Measurements from ENCODE around the gene PDE8A. TPM values are rescaled to one million over a fixed set of nuclear protein-coding genes. Genes with fewer than 3 reads are reported as not detected.

PDE8A gene
- total RNA-seq, 1 experiment from 2014 or later: 32.0 TPM

DNA sequence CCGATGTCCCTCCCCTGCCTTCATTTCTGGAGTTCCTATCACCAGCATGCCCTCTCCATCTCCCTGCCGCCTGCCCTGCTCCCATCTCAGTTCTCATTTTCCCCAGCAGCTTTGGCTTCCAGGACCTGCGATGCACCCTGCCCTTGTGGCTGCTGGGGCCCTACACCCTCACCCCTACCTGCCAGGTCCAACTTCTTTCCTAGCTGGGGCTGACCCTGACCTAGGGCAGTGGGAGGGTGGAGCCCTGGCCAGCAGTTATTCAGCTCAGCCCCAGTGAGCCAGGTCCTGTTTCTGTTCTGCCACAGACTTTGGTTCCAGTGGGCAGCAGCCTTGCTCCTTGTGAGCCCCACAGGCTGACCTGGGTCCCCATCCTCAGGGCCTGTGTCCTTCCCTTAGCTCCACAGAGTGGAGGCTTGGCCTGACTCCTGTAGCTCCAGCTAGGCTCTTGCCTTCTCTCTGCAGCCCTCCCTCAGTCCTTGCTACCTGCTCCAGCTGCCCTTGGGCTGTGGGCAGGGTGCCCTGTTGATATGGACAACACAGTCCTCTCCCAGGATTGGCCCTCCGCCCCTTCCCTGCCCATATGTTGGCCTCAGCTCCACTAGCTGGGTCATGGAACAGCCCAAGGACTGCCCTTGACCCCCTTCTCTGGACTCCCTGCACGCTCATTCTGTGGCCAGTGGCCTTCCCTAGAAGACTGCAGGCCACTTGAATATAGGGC lies 34.7 kb upstream of the PDE8A start:
- Mint-ChIP-seq H3K4me1 (ENCODE audit: low read depth, unreplicated experiment) (no peaks in the 10 kb centered on the region), H3K27ac (ENCODE audit: unreplicated experiment) (no peak overlapping the region), H3K36me3 (ENCODE audit: insufficient read depth, unreplicated experiment) (peaks cover 6% of the 10 kb centered on the region), H3K9me3 (ENCODE audit: unreplicated experiment) (no peaks in the 10 kb centered on the region), H3K4me3 (ENCODE audit: unreplicated experiment) (no peak overlapping the region), H3K27me3 (ENCODE audit: insufficient read depth, unreplicated experiment) (no peaks in the 10 kb centered on the region)
- intact Hi-C loops (cut with micrococcal nuclease; ENCODE audit: unreplicated experiment): no loop called here
- H3K4me1 ChIP-seq: no peaks in the 10 kb centered on the region
- POLR2A ChIA-PET: no interaction called here
- H3K4me3 ChIP-seq (ENCODE audit: low read depth, low read length): no peak overlapping the region
- H3K27me3 ChIP-seq (replicated peaks; ENCODE audit: control insufficient read depth, insufficient read depth, low read length): no peaks in the 10 kb centered on the region; the same call in 1 of the 2 replicates
- BruUV-seq (replicated peaks): no TSS peak
- no peaks in the 10 kb centered on the region for H3K36me3 ChIP-seq (ENCODE audit: control insufficient read depth, insufficient read depth, low read length)
- CTCF ChIA-PET: no interaction called here
- no peaks in the 10 kb centered on the region for H3K9me3 ChIP-seq
- TF ChIP-seq, protein P1, sequence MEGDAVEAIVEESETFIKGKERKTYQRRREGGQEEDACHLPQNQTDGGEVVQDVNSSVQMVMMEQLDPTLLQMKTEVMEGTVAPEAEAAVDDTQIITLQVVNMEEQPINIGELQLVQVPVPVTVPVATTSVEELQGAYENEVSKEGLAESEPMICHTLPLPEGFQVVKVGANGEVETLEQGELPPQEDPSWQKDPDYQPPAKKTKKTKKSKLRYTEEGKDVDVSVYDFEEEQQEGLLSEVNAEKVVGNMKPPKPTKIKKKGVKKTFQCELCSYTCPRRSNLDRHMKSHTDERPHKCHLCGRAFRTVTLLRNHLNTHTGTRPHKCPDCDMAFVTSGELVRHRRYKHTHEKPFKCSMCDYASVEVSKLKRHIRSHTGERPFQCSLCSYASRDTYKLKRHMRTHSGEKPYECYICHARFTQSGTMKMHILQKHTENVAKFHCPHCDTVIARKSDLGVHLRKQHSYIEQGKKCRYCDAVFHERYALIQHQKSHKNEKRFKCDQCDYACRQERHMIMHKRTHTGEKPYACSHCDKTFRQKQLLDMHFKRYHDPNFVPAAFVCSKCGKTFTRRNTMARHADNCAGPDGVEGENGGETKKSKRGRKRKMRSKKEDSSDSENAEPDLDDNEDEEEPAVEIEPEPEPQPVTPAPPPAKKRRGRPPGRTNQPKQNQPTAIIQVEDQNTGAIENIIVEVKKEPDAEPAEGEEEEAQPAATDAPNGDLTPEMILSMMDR (IDR thresholded peaks at IDR 0.05; ENCODE audit: insufficient read depth in 1 of 2, low read depth in 1 of 2, low read length in 1 of 2, severe bottlenecking in 1 of 2, unreplicated experiment in 1 of 2): no peak
- DNase-seq: no peak

DNA sequence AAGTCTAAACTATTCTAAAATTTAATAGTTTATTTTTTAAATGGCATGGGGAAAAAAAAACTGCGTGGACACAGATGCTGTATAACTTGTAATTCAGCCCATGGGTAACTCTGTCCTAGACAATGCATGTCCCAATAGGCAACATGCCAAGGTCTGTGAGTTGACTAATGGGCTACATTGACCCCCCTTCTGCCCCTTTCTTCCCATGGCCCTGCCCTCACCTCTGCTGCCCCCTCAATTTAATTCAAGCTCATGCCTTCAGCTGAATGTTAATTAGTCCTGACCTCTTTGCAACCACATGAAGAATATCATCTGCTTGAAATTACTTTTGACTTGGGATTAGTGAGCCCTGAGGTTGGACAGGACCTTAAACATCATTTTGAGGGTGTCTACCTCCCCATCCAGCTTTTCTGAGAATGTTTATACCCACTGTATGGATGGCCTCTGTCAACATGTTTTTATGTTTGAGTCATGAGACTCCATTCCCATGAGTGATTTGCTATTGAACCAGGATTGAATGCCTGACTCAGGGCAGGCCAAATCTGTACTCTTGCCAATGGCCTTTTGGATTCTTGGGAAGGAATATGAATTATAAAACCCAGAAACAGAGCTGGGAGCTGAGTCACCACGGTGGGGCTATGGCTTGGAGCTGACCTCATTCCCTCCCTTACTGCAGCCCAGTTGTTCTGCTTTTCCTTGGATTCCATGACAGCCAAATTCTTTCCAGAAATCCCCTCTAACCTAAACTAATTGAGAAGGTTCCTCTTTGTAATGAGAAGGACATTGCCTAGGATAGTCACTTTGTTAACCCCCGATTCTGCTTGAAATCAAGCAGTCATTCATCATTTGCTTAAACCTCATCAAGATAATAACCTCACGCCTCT lies 33.5 kb upstream of the PDE8A start:
- TF ChIP-seq, protein P1 (IDR thresholded peaks at IDR 0.05; ENCODE audit: insufficient read depth in 1 of 2, low read depth in 1 of 2, low read length in 1 of 2, severe bottlenecking in 1 of 2, unreplicated experiment in 1 of 2): no peak
- no peaks in the 10 kb centered on the region for H3K4me1 ChIP-seq
- intact Hi-C loops (cut with micrococcal nuclease; ENCODE audit: unreplicated experiment): no loop called here
- Mint-ChIP-seq H3K27me3 (ENCODE audit: insufficient read depth, unreplicated experiment) (no peaks in the 10 kb centered on the region), H3K9me3 (ENCODE audit: unreplicated experiment) (no peaks in the 10 kb centered on the region), H3K4me1 (ENCODE audit: low read depth, unreplicated experiment) (no peaks in the 10 kb centered on the region), H3K36me3 (ENCODE audit: insufficient read depth, unreplicated experiment) (peaks cover under 1% of the 10 kb centered on the region), H3K4me3 (ENCODE audit: unreplicated experiment) (no peak overlapping the region), H3K27ac (ENCODE audit: unreplicated experiment) (no peak overlapping the region)
- H3K4me3 ChIP-seq (ENCODE audit: low read depth, low read length): no peak overlapping the region
- BruUV-seq (replicated peaks): no TSS peak
- H3K27me3 ChIP-seq (replicated peaks; ENCODE audit: control insufficient read depth, insufficient read depth, low read length): no peaks in the 10 kb centered on the region; the same call in 1 of the 2 replicates
- no peaks in the 10 kb centered on the region for H3K36me3 ChIP-seq (ENCODE audit: control insufficient read depth, insufficient read depth, low read length)
- CTCF ChIA-PET: no interaction called here
- POLR2A ChIA-PET: no interaction called here
- H3K9me3 ChIP-seq: no peaks in the 10 kb centered on the region
- no peak for DNase-seq

DNA sequence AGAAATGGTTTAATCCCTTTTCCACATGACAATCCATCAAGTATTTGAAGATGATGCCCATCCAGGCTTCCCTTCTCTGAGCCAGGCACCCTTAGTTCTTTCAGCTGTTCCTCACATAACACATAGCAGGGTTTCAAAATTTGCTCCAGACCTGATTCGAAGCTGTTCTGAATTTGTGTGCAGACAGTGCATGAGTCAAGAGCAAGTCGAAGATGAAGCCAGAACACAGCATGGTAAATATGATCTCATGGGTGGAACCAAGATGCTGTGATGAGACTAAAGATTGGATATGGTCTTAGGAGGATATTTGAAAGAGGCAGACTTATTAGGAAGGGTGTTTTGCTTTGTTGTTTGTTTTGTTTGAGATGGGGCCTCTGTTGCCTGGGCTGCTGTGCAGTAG lies 32.6 kb upstream of the PDE8A start:
- no peaks in the 10 kb centered on the region for H3K4me1 Mint-ChIP-seq (ENCODE audit: low read depth, unreplicated experiment)
- POLR2A ChIA-PET: no interaction called here
- no peaks in the 10 kb centered on the region for H3K36me3 Mint-ChIP-seq (ENCODE audit: insufficient read depth, unreplicated experiment)
- no TSS peak for BruUV-seq (replicated peaks)
- H3K27me3 Mint-ChIP-seq (ENCODE audit: insufficient read depth, unreplicated experiment): no peaks in the 10 kb centered on the region
- H3K4me3 Mint-ChIP-seq (ENCODE audit: unreplicated experiment): no peak overlapping the region
- no peak for DNase-seq
- no peaks in the 10 kb centered on the region for H3K36me3 ChIP-seq (ENCODE audit: control insufficient read depth, insufficient read depth, low read length)
- H3K4me1 ChIP-seq: peaks cover 3% of the 10 kb centered on the region; the same call in 1 of the 2 replicates
- H3K9me3 Mint-ChIP-seq (ENCODE audit: unreplicated experiment): no peaks in the 10 kb centered on the region
- intact Hi-C loops (cut with micrococcal nuclease; ENCODE audit: unreplicated experiment): no loop called here
- TF ChIP-seq, protein P1 (IDR thresholded peaks at IDR 0.05; ENCODE audit: insufficient read depth in 1 of 2, low read depth in 1 of 2, low read length in 1 of 2, severe bottlenecking in 1 of 2, unreplicated experiment in 1 of 2): no peak
- H3K27ac Mint-ChIP-seq (ENCODE audit: unreplicated experiment): no peak overlapping the region
- H3K9me3 ChIP-seq: no peaks in the 10 kb centered on the region
- no peak overlapping the region for H3K4me3 ChIP-seq (ENCODE audit: low read depth, low read length)
- no peaks in the 10 kb centered on the region; the same call in 1 of the 2 replicates for H3K27me3 ChIP-seq (replicated peaks; ENCODE audit: control insufficient read depth, insufficient read depth, low read length)
- CTCF ChIA-PET: no interaction called here
